ENCODE results near the gene TCF23. TPM values are rescaled to one million over a fixed set of nuclear protein-coding genes. Genes with fewer than 3 reads are reported as not detected.

Gene TCF23
- total and polyA plus RNA-seq, 7 donors: 0.05 to 0.63 (median 0.13) TPM; not detected in 3

GRCh38 chr2:27133195-27133875 lies 15.5 kb upstream of the TCF23 start:
- intact Hi-C loops (cut with DNase I): loop anchor here in 1 of 2 donors (5.0 kb wide), 1 partner anchor 79 kb away; the partner anchor contains the start of genes ATRAID and SLC5A6
- H3K4me3 ChIP-seq: peak overlapping the region; percentile 92
- no peaks in the 10 kb centered on the region for H3K9me3 ChIP-seq
- peak; percentile 29 to 67 (median 52) for ATAC-seq
- 29 to 35% (median 29%) methylated on average over 14 of the region's 14 CpGs for WGBS, 3 donors
- peak; percentile 41 to 84 for DNase-seq
- no peak for TF ChIP-seq CTCF (IDR thresholded peaks at IDR 0.05)
- H3K4me1 ChIP-seq: peaks cover 12% of the 10 kb centered on the region
- peak overlapping the region; percentile 94 for H3K27ac ChIP-seq
- no peaks in the 10 kb centered on the region for H3K27me3 ChIP-seq (ENCODE audit: insufficient read depth in 3 of 3, low read length in 2 of 3)
- peaks cover 0 to 41% of the 10 kb centered on the region in 2 donors for H3K36me3 ChIP-seq (ENCODE audit: insufficient read depth in 1 of 2, low read depth in 1 of 2)

GRCh38 chr2:27133905-27134780 lies 14.7 kb upstream of the TCF23 start, which contains the start of gene PREB:
PREB (minus strand) TSS chr2:27134636; CDS start chr2:27134421, 215 bp downstream.
- peak; percentile 91 to 95 (median 93) for ATAC-seq
- intact Hi-C loops (cut with DNase I): loop anchor here in 1 of 2 donors (5.0 kb wide), 1 partner anchor 78 kb away; the partner anchor contains the start of genes ATRAID and SLC5A6
- peak; percentile 98 to 99 for DNase-seq
- Histone ChIP-seq H3K4me3 (peak within 1 kb of the TSS; percentile 92), H3K4me1 (peaks cover 12% of the 10 kb centered on the region), H3K9me3 (no peaks in the 10 kb centered on the region), H3K27me3 (ENCODE audit: insufficient read depth in 3 of 3, low read length in 2 of 3) (no peaks in the 10 kb centered on the region), H3K36me3 (ENCODE audit: insufficient read depth in 1 of 2, low read depth in 1 of 2) (peaks cover 0 to 41% of the 10 kb centered on the region in 2 donors), H3K27ac (peak within 1 kb of the TSS; percentile 94)
- TF ChIP-seq CTCF (IDR thresholded peaks at IDR 0.05): no peak
- 0 to 1% (median 0%) methylated on average over 76 to 86 of the region's 86 CpGs for WGBS, 3 donors

GRCh38 chr2:27134781-27135477 lies 13.9 kb upstream of the TCF23 start:
- Histone ChIP-seq H3K9me3 (no peaks in the 10 kb centered on the region), H3K27ac (peak overlapping the region; percentile 94), H3K36me3 (ENCODE audit: insufficient read depth in 1 of 2, low read depth in 1 of 2) (peaks cover 0 to 35% of the 10 kb centered on the region in 2 donors), H3K4me3 (peak overlapping the region; percentile 92), H3K4me1 (peaks cover 12% of the 10 kb centered on the region), H3K27me3 (ENCODE audit: insufficient read depth in 3 of 3, low read length in 2 of 3) (no peaks in the 10 kb centered on the region)
- 50 to 54% (median 53%) methylated on average over 33 of the region's 33 CpGs for WGBS, 3 donors
- no peak for TF ChIP-seq CTCF (IDR thresholded peaks at IDR 0.05)
- DNase-seq (no peak), ATAC-seq (no peak)
- intact Hi-C loops (cut with DNase I): loop anchor here in 1 of 2 donors (5.0 kb wide), 1 partner anchor 77 kb away; the partner anchor contains the start of genes ATRAID and SLC5A6

- Histone ChIP-seq H3K36me3 (ENCODE audit: insufficient read depth in 1 of 2, low read depth in 1 of 2) (peaks cover 0 to 29% of the 10 kb centered on the region in 2 donors), H3K27ac (peak overlapping the region; percentile 94), H3K27me3 (ENCODE audit: insufficient read depth in 3 of 3, low read length in 2 of 3) (no peaks in the 10 kb centered on the region), H3K4me1 (peaks cover 12% of the 10 kb centered on the region), H3K4me3 (no peak overlapping the region), H3K9me3 (no peaks in the 10 kb centered on the region)
- DNase-seq (no peak), ATAC-seq (no peak)
- TF ChIP-seq CTCF (IDR thresholded peaks at IDR 0.05): no peak
- intact Hi-C loops (cut with DNase I): no loop called here
- WGBS, 3 donors: 69 to 85% (median 71%) methylated on average over 12 of the region's 12 CpGs
Observed at GRCh38 chr2:27135478-27135955, 13.3 kb upstream of the TCF23 start.

All from psoas muscle (tissue), 8 donors.